Panc1 (cell line): ENCODE results near the gene PRKCB. TPM values are rescaled to one million over a fixed set of nuclear protein-coding genes. Genes with fewer than 3 reads are reported as not detected.
"Not testable (repeated sequence)": the region's sequence is repeated elsewhere in the genome, so short reads cannot be mapped to it uniquely, and the experiment has no call there.

Experiments
- ATAC-seq: fragments of 200-7000 bp; cut with Tn5 transposase; 2 replicates; pipeline ENCODE4 v1.9.1; 2020; ENCODE audit warnings: mild to moderate bottlenecking, moderate library complexity
- BruUV-seq: library from RNA; stranded (reverse); fragments of 400-500 nt; replicated peaks from 2 replicates; lab custom pipeline; 2021; lab: Mats Ljungman, UMichigan
- CTCF ChIA-PET: fragments of 300-600 bp; sonication (Branson Sonifier 250); formaldehyde crosslinking; loops from one replicate; lab custom pipeline; 2022; ENCODE audit warnings: antibody characterized with exemption; lab: Charles Lee
- POLR2A ChIA-PET: fragments of 300-600 bp; sonication (Branson Sonifier 250); formaldehyde crosslinking; loops from one replicate; lab custom pipeline; 2022; ENCODE audit warnings: antibody characterized with exemption; lab: Charles Lee
- DNase-seq: peaks from one replicate; pipeline ENCODE4 v3.0.0-alpha.2; 2010; ENCODE audit warnings: low read depth, low spot score
- H3K27ac ChIP-seq: 2 replicates; pipeline ENCODE4 v1.5.1; 2011; ENCODE audit warnings: mild to moderate bottlenecking, low read length, inconsistent platforms
- H3K27me3 ChIP-seq: fragments of 200-500 bp; sonication (Bioruptor generic); 2 replicates; pipeline ENCODE4 v1.6.0; 2014; ENCODE audit warnings: low read length, inconsistent platforms; ENCODE audit not compliant: control insufficient read depth, insufficient read depth
- H3K36me3 ChIP-seq: fragments of 200-500 bp; sonication (Bioruptor generic); 2 replicates; pipeline ENCODE4 v1.5.1; 2014; ENCODE audit warnings: inconsistent platforms, mild to moderate bottlenecking, low read length, moderate library complexity; ENCODE audit not compliant: control insufficient read depth, insufficient read depth
- H3K4me1 ChIP-seq: 2 replicates; pipeline ENCODE4 v1.5.1; 2011; ENCODE audit warnings: inconsistent platforms, mild to moderate bottlenecking, low read length, moderate library complexity; ENCODE audit not compliant: control insufficient read depth, insufficient read depth
- H3K4me3 ChIP-seq, 2 experiments: 2 replicates each; pipeline ENCODE4 v1.5.1; 2011 to 2012; ENCODE audit warnings: low read depth in 2 of 2, low read length in 2 of 2, mild to moderate bottlenecking in 2 of 2, inconsistent platforms in 1 of 2, moderate library complexity in 1 of 2
- H3K9me3 ChIP-seq: fragments of 200-500 bp; sonication (Bioruptor generic); 2 replicates; pipeline ENCODE4 v1.5.1; 2014; ENCODE audit warnings: low read depth, mild to moderate bottlenecking, inconsistent platforms, low read length, moderate library complexity; ENCODE audit not compliant: control insufficient read depth, insufficient read depth
- POLR2AphosphoS5 ChIP-seq: IDR thresholded peaks from 2 replicates; pipeline ENCODE4 v1.6.1; 2012; ENCODE audit warnings: mild to moderate bottlenecking, low read depth, low read length, moderate library complexity
- SIN3A ChIP-seq: IDR thresholded peaks from 2 replicates; pipeline ENCODE4 v1.6.1; 2012; ENCODE audit warnings: low read depth, mild to moderate bottlenecking, low read length, moderate library complexity, borderline replicate concordance; ENCODE audit not compliant: insufficient read depth
- TCF7L2 ChIP-seq: IDR thresholded peaks from 2 replicates; pipeline ENCODE4 v1.6.1; 2011; ENCODE audit warnings: mild to moderate bottlenecking, low read depth, low read length, inconsistent platforms
- in situ Hi-C: cut with HindIII; loops from 2 replicates; pipeline ENCODE4 v1.10.0; 2016; ENCODE audit warnings: low sequenced_read_pairs, low pct_unique_long_range_greater_than_20kb
- intact Hi-C: fragments of 100-400 bp; cut with micrococcal nuclease; formaldehyde crosslinking; loops from one replicate; pipeline ENCODE4 v1.10.0; 2022; ENCODE audit not compliant: unreplicated experiment
- total RNA-seq: library from RNA; stranded (reverse); gene quantifications from one replicate; pipeline ENCODE4 v1.2.1, GENCODE V29; 2021; ENCODE audit not compliant: unreplicated experiment
- TF ChIP-seq, protein P1 (sequence below): fragments of 450-650 bp; IDR thresholded peaks from 2 replicates; pipeline ENCODE4 v1.5.1; 2017; ENCODE audit warnings: mild to moderate bottlenecking
- TF ChIP-seq, protein P2 (sequence below), 2 experiments: IDR thresholded peaks; 2 replicates each; pipeline ENCODE4 v1.6.1; 2011 to 2012; ENCODE audit warnings: low read depth in 2 of 2, control low read depth in 1 of 2, low read length in 1 of 2, mild to moderate bottlenecking in 1 of 2, moderate library complexity in 1 of 2; ENCODE audit not compliant: insufficient read depth in 1 of 2

Gene PRKCB
- total RNA-seq, 1 experiment from 2014 or later, result 0.41 TPM

DNA sequence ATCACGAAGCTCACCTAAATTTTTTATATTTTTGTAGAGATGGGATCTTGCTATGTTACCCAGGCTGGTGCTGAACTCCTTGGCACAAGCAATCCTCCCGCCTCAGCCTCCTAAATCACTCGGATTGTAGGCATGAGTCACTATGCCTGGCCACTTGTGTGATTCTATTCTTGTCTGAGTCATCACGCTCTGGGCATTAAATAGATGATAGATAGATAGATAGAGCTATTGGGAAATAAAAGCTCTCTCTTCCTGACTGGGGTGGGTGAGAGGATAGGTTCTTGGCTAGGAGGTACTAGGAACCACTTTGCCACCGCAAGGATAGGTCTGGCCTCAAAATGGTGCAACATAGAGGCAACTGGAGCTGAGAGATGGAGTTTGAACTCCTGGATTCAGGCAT, 399.0 kb downstream of the PRKCB start:
- DNase-seq (no peak), ATAC-seq (no peak)
- BruUV-seq, result no TSS peak
- Histone ChIP-seq H3K4me3 (no peak overlapping the region), H3K9me3 (no peaks in the 10 kb centered on the region), H3K27ac (no peak overlapping the region), H3K36me3 (no peaks in the 10 kb centered on the region), H3K4me1 (no peaks in the 10 kb centered on the region), H3K27me3 (0 out of 2 replicates have a peak, but pooled peaks cover 9% of the 10 kb centered on the region)
- POLR2A ChIA-PET, result no interaction called here
- TF ChIP-seq, protein P1, sequence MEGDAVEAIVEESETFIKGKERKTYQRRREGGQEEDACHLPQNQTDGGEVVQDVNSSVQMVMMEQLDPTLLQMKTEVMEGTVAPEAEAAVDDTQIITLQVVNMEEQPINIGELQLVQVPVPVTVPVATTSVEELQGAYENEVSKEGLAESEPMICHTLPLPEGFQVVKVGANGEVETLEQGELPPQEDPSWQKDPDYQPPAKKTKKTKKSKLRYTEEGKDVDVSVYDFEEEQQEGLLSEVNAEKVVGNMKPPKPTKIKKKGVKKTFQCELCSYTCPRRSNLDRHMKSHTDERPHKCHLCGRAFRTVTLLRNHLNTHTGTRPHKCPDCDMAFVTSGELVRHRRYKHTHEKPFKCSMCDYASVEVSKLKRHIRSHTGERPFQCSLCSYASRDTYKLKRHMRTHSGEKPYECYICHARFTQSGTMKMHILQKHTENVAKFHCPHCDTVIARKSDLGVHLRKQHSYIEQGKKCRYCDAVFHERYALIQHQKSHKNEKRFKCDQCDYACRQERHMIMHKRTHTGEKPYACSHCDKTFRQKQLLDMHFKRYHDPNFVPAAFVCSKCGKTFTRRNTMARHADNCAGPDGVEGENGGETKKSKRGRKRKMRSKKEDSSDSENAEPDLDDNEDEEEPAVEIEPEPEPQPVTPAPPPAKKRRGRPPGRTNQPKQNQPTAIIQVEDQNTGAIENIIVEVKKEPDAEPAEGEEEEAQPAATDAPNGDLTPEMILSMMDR, result no peak
- TF ChIP-seq, protein P2, sequence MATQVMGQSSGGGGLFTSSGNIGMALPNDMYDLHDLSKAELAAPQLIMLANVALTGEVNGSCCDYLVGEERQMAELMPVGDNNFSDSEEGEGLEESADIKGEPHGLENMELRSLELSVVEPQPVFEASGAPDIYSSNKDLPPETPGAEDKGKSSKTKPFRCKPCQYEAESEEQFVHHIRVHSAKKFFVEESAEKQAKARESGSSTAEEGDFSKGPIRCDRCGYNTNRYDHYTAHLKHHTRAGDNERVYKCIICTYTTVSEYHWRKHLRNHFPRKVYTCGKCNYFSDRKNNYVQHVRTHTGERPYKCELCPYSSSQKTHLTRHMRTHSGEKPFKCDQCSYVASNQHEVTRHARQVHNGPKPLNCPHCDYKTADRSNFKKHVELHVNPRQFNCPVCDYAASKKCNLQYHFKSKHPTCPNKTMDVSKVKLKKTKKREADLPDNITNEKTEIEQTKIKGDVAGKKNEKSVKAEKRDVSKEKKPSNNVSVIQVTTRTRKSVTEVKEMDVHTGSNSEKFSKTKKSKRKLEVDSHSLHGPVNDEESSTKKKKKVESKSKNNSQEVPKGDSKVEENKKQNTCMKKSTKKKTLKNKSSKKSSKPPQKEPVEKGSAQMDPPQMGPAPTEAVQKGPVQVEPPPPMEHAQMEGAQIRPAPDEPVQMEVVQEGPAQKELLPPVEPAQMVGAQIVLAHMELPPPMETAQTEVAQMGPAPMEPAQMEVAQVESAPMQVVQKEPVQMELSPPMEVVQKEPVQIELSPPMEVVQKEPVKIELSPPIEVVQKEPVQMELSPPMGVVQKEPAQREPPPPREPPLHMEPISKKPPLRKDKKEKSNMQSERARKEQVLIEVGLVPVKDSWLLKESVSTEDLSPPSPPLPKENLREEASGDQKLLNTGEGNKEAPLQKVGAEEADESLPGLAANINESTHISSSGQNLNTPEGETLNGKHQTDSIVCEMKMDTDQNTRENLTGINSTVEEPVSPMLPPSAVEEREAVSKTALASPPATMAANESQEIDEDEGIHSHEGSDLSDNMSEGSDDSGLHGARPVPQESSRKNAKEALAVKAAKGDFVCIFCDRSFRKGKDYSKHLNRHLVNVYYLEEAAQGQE (IDR thresholded peaks at IDR 0.05; ENCODE audit: insufficient read depth in 1 of 2, low read depth in 2 of 2, low read length in 1 of 2), result no peak
- no peak for TF ChIP-seq TCF7L2
- no peak for TF ChIP-seq SIN3A
- TF ChIP-seq POLR2AphosphoS5, result no peak
- in situ Hi-C loops, result no loop called here
- intact Hi-C loops, result no loop called here
- CTCF ChIA-PET, result no interaction called here

DNA sequence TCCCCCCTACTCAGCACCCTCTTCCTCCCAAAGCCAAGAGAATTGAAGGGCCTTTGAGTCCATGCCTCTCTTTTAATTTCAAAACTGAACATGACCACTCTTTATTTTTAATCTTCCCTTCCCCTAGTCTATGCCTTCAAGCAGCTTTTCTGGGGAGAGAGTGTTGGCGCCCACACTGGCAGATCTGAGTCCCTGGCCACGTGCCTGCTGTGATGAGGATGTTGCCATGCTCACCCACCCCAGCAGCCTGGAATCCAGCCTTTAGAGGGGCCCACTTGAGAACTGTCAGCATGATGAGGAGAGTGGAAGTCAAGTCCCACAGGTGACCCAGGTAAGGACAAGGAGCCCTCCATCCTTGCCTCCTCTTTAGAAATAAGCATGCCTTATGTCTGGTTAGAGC, 400.0 kb downstream of the PRKCB start:
- no TSS peak for BruUV-seq
- no peaks in the 10 kb centered on the region for H3K36me3 ChIP-seq
- no peaks in the 10 kb centered on the region for H3K4me1 ChIP-seq
- H3K27me3 ChIP-seq, result 0 out of 2 replicates have a peak, but pooled peaks cover 7% of the 10 kb centered on the region
- TF ChIP-seq, protein P1, result no peak
- TF ChIP-seq SIN3A, result no peak
- intact Hi-C loops, result no loop called here
- no peaks in the 10 kb centered on the region for H3K9me3 ChIP-seq
- H3K27ac ChIP-seq, result no peak overlapping the region
- in situ Hi-C loops, result no loop called here
- POLR2A ChIA-PET, result no interaction called here
- no peak overlapping the region for H3K4me3 ChIP-seq
- CTCF ChIA-PET, result no interaction called here
- DNase-seq (no peak), ATAC-seq (no peak)

DNA sequence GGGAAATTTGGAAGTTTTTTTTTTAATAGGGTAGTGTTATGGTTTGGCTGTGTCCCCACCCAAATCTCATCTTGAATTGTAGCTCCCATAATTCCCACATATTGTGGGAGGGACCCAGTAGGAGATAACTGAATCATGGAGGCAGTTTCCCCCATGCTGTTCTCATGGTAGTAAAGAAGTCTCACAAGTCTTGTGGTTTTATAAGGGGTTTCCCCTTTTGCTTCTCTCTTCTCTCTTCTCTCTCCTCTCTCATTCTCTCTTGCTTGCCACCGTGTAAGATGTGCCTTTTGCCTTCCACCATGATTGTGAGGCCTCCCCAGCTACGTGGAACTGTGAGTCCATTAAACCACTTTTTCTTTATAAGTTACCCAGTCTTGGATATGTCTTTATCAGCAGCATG, 403.1 kb downstream of the PRKCB start:
- DNase-seq, intact Hi-C loops, H3K4me3 ChIP-seq: not testable (repeated sequence)

More for the DNA sequence above, 403.1 kb downstream of the PRKCB start:
- in situ Hi-C loops, H3K9me3 ChIP-seq, ATAC-seq, H3K36me3 ChIP-seq, H3K27ac ChIP-seq, H3K27me3 ChIP-seq, H3K4me1 ChIP-seq, BruUV-seq, POLR2A ChIA-PET, CTCF ChIA-PET: not testable (repeated sequence)
